ENCODE measurements around the gene PHACTR3.

PHACTR3 gene

GRCh38 chr20:59597240-59597639, 7.1 kb upstream of the PHACTR3 start:
- H3K4me3 ChIP-seq (ENCODE audit: low read depth, low read length) = no peak overlapping the region

GRCh38 chr20:59598625-59599310, 5.6 kb upstream of the PHACTR3 start:
- TF ChIP-seq CTCF (IDR thresholded peaks at IDR 0.05; ENCODE audit: borderline replicate concordance, insufficient read depth, low read depth, low read length) = peak; percentile 90
- no peak overlapping the region for H3K4me3 ChIP-seq (ENCODE audit: low read depth, low read length)

More at GRCh38 chr20:59597240-59597639, 7.1 kb upstream of the PHACTR3 start:
- TF ChIP-seq CTCF (IDR thresholded peaks at IDR 0.05; ENCODE audit: borderline replicate concordance, insufficient read depth, low read depth, low read length) = no peak

- no peak overlapping the region for H3K4me3 ChIP-seq (ENCODE audit: low read depth, low read length)
- TF ChIP-seq CTCF (IDR thresholded peaks at IDR 0.05; ENCODE audit: borderline replicate concordance, insufficient read depth, low read depth, low read length) = no peak
These were observed 4.4 kb upstream of the PHACTR3 start for GRCh38 chr20:59599941-59600340.

- no peak overlapping the region for H3K4me3 ChIP-seq (ENCODE audit: low read depth, low read length)
- TF ChIP-seq CTCF (IDR thresholded peaks at IDR 0.05; ENCODE audit: borderline replicate concordance, insufficient read depth, low read depth, low read length) = no peak
These were observed 3.9 kb upstream of the PHACTR3 start for GRCh38 chr20:59600472-59600871.

GRCh38 chr20:59602546-59603080, 1.7 kb upstream of the PHACTR3 start:
- TF ChIP-seq CTCF (IDR thresholded peaks at IDR 0.05; ENCODE audit: borderline replicate concordance, insufficient read depth, low read depth, low read length) = no peak
- H3K4me3 ChIP-seq (ENCODE audit: low read depth, low read length) = no peak overlapping the region

GRCh38 chr20:59603176-59603575, 1.2 kb upstream of the PHACTR3 start:
- H3K4me3 ChIP-seq (ENCODE audit: low read depth, low read length) = no peak overlapping the region
- TF ChIP-seq CTCF (IDR thresholded peaks at IDR 0.05; ENCODE audit: borderline replicate concordance, insufficient read depth, low read depth, low read length) = no peak

All from GM12875 (cell line).